Measurements from ENCODE around the gene ADRA2A. TPM values are rescaled to one million over a fixed set of nuclear protein-coding genes. Genes with fewer than 3 reads are reported as not detected.

The ADRA2A gene
- total RNA-seq, 1 experiment from 2014 or later = 0.05 TPM

GRCh38 chr10:111079781-111080180, 3.0 kb downstream of the ADRA2A start:
- Histone ChIP-seq H3K27me3 (ENCODE audit: control insufficient read depth, insufficient read depth, low read length) (peaks cover 8% of the 10 kb centered on the region), H3K4me1 (ENCODE audit: control insufficient read depth, insufficient read depth, low read length) (no peaks in the 10 kb centered on the region; the same call in 1 of the 2 replicates), H3K27ac (ENCODE audit: low read length) (no peak overlapping the region), H3K4me3 (ENCODE audit: low read depth in 2 of 2, low read length in 2 of 2) (no peak overlapping the region), H3K9me3 (ENCODE audit: control insufficient read depth, insufficient read depth, low read depth, low read length) (no peaks in the 10 kb centered on the region), H3K36me3 (ENCODE audit: control insufficient read depth, insufficient read depth, low read length) (no peaks in the 10 kb centered on the region)
- DNase-seq (ENCODE audit: low read depth, low spot score) = no peak
- no peak for ATAC-seq
- ChIA-PET CTCF (no interaction called here), POLR2A (no interaction called here)
- intact Hi-C loops (cut with micrococcal nuclease; ENCODE audit: unreplicated experiment) (loop anchor here (5.0 to 10.0 kb wide), 3 partner anchors 283 to 1065 kb away; no protein-coding TSS in a partner anchor), in situ Hi-C loops (cut with HindIII; ENCODE audit: low pct_unique_long_range_greater_than_20kb, low sequenced_read_pairs) (no loop called here)
- BruUV-seq (replicated peaks) = no TSS peak
- no peak for TF ChIP-seq CTCF (IDR thresholded peaks at IDR 0.05)
- TF ChIP-seq REST (IDR thresholded peaks at IDR 0.05; ENCODE audit: insufficient read depth in 1 of 2, low read depth in 2 of 2, low read length in 1 of 2) = no peak
- TF ChIP-seq TCF7L2 (IDR thresholded peaks at IDR 0.05; ENCODE audit: low read depth, low read length) = no peak
- no peak for TF ChIP-seq SIN3A (IDR thresholded peaks at IDR 0.05; ENCODE audit: borderline replicate concordance, insufficient read depth, low read depth, low read length)
- no peak for TF ChIP-seq POLR2AphosphoS5 (IDR thresholded peaks at IDR 0.05; ENCODE audit: low read depth, low read length)

- ChIA-PET CTCF (no interaction called here), POLR2A (no interaction called here)
- intact Hi-C loops (cut with micrococcal nuclease; ENCODE audit: unreplicated experiment) = no loop called here
- no peaks in the 10 kb centered on the region for H3K9me3 ChIP-seq (ENCODE audit: control insufficient read depth, insufficient read depth, low read depth, low read length)
- no peak for DNase-seq (ENCODE audit: low read depth, low spot score)
- TF ChIP-seq CTCF (IDR thresholded peaks at IDR 0.05) = no peak
- TF ChIP-seq REST (IDR thresholded peaks at IDR 0.05; ENCODE audit: insufficient read depth in 1 of 2, low read depth in 2 of 2, low read length in 1 of 2) = no peak
- TF ChIP-seq SIN3A (IDR thresholded peaks at IDR 0.05; ENCODE audit: borderline replicate concordance, insufficient read depth, low read depth, low read length) = no peak
- BruUV-seq (replicated peaks) = no TSS peak
- in situ Hi-C loops (cut with HindIII; ENCODE audit: low pct_unique_long_range_greater_than_20kb, low sequenced_read_pairs) = no loop called here
- no peak overlapping the region for H3K27ac ChIP-seq (ENCODE audit: low read length)
- no peak for ATAC-seq
- no peaks in the 10 kb centered on the region for H3K36me3 ChIP-seq (ENCODE audit: control insufficient read depth, insufficient read depth, low read length)
- H3K4me3 ChIP-seq (ENCODE audit: low read depth in 2 of 2, low read length in 2 of 2) = no peak overlapping the region
- peaks cover 5% of the 10 kb centered on the region for H3K27me3 ChIP-seq (ENCODE audit: control insufficient read depth, insufficient read depth, low read length)
- H3K4me1 ChIP-seq (ENCODE audit: control insufficient read depth, insufficient read depth, low read length) = no peaks in the 10 kb centered on the region; the same call in 1 of the 2 replicates
Measured at GRCh38 chr10:111080224-111080623, 3.4 kb downstream of the ADRA2A start.

Data from Panc1 (cell line).